GM19438 (cell line): Measurements from ENCODE around the gene DNM1.

Experiments
- ATAC-seq: cut with Tn5 transposase; IDR thresholded peaks from one replicate; pipeline ENCODE4 v1.9.1; 2021; ENCODE audit warnings: low read depth; ENCODE audit not compliant: unreplicated experiment

Gene DNM1

DNA sequence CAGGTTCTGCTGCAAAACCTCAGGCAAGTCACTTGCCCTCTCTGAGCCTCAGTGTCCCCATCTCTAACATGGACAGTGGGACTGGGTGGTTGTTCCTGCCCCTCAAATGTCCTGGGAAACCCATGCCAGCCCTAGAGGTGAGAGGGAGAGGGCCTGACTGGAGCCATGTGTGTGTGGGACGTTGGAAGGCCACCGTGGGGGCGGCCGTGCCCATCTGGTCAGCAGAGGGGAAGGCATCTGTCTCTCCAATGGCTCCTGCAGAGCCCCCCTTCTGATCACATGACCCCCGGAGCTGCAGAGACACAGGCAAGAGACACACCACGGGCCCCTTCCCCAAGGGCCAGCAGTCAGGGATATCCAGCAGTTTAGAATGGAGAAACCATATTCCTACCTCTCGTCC lies 1.7 kb downstream of the DNM1 start:
- no peak for ATAC-seq

DNA sequence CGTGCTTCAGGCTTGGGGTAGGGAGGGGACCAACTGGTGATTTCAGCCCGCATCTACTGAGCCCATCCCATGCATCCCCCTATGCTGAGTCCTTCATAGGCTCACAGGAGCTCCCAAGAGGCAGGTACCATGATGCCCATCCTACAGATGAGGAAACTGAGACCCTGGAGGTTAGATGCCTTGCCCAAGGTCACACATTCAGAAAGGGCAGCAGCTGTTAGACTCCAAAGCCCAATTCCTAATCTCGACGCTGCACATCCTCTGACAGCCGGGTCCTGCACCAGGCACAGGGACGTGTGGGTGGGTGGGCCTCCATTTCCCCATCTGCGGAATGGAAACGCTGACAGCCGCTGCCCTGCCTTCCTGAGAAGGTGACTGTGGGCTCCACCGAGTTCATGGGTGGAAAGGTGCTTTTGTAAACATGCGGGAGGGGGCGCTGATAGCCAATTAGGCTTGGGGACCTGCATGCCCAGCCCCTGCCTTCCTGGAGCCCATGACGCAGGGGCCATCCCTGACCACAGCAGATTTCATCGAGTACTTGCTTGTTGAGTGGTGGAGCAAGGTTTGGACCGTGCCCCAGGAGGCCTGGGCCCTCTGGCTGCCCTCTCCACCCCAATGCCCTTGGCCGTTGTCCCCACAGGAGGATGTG lies 2.2 kb downstream of the DNM1 start:
- no peak for ATAC-seq

- no peak for ATAC-seq
Measured at GRCh38 chr9:128206484-128206883, 3.3 kb downstream of the DNM1 start.

GRCh38 chr9:128206916-128207910 lies 4.0 kb downstream of the DNM1 start:
- no peak for ATAC-seq

GRCh38 chr9:128208386-128208785 lies 5.2 kb downstream of the DNM1 start:
- ATAC-seq = no peak

DNA sequence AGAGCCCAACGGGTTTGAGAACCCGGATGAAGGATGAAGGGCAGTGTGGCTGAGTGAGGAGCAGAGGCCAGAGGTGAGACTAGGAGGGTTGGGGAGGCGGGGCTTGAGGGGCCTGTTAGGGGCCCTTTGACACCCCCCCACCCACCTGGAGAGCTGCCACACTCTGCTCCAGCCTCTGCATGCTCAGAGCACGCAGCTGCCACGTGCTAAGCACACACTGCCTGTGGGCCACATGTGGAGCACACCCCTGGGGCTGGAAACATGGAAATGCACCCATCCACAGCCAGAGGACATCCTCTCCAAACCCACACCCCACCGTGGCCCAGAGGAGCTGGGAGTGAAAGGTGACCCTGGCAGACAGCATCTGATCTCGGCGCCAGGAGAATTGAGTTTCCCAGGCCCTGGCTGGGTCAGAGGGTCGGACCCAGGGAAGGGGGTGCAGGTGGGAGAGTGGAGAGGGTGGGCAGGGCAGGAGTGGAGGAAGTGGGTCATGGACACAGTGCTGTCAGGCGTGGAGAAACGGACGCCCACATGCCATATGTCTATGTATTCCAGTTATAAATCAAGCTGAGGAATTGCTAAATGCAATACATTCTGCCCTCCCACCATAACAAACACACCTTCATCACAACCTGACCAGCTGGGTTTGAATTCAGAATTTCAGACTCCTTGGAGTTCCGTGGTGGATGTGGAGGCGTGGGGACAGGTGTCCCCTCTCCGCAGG lies 5.9 kb downstream of the DNM1 start:
- ATAC-seq = no peak

- ATAC-seq = no peak
Measured at GRCh38 chr9:128211186-128211980, 8.2 kb downstream of the DNM1 start.

DNA sequence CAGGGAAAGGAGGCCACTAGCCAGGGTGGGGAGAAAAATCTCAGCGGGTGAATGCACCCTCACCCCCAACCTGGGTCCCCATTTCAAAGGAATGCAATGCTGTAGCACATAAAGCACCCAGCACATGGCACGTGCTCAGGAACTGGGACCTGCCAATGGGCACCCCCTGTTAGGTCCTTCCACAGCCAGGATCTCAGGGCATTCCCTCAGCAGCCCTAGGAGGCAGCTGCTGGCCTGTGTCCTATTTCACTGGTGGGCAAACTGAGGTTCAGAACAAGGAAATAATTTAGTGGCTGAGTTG lies 8.8 kb downstream of the DNM1 start:
- ATAC-seq = no peak

DNA sequence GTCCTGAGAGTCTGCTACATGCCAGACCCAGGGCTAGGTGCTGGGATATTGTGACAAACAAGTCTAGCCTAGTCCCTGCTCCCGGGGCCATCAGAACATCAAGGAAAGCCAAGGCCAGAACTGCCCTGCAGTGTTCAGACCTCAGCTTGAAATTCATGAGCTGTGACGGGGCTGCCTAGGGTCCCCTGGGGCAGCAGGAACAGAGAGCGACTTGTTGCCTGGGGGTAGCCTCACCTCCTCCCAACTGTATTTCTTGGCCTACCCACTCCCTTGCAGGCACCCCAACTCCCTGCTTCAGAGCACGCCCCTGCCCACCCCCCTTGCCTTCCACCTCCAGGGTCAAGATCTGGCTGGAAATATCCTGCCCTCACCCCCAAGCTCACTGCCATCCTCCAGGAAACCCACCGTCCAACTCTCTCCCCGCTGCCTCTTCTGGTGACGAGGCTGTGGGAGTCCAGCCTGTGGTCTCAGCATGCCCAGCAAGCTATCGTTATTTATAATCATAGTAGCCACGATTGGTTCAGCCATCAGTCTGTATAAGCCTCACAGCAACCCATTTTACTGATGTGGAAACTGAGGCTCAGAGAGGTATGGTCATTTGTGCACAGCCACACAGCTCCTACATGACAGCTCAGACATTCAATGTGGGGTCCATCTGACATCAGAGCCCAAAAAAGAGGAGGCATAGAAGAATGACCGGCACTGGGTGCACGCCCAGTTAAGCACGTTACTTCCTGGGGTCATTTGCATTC lies 10.7 kb downstream of the DNM1 start:
- no peak for ATAC-seq

GRCh38 chr9:128214571-128215490 lies 11.7 kb downstream of the DNM1 start:
- no peak for ATAC-seq

GRCh38 chr9:128215491-128216409 lies 12.6 kb downstream of the DNM1 start:
- no peak for ATAC-seq

GRCh38 chr9:128216781-128217553 lies 13.8 kb downstream of the DNM1 start:
- ATAC-seq = no peak

GRCh38 chr9:128218172-128218517 lies 15.0 kb downstream of the DNM1 start:
- ATAC-seq = no peak

DNA sequence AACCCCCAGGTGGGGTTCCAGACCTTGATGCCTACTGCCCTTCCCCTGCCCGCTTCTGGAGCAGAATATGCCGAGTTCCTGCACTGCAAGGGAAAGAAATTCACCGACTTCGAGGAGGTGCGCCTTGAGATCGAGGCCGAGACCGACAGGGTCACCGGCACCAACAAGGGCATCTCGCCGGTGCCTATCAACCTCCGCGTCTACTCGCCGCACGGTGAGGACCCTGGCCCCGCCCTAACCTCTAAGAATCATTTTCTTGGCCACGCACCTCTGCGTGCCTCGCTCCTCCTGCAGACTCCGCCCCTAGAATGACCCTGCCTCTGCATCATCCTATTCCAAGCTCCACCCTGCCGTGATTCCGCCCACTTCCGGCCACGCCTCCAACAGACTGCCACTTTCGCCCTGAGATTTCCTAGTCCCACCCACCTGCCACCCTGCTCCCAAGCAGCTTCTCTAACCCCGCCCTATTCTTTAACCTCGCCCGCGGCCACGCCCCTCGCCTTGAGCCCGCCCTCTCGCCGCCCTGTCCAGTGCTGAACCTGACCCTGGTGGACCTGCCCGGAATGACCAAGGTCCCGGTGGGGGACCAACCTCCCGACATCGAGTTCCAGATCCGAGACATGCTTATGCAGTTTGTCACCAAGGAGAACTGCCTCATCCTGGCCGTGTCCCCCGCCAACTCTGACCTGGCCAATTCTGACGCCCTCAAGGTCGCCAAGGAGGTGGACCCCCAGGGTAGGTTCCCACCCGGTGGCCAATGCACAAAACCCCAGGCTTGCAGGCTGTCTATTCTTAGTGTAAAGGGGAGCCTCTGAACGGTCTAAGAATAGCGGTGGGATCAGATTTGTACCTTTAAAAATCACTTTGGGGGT lies 15.6 kb downstream of the DNM1 start:
- peak; percentile 95 for ATAC-seq

GRCh38 chr9:128219831-128220230 lies 16.7 kb downstream of the DNM1 start:
- no peak for ATAC-seq

- ATAC-seq = no peak
Measured at GRCh38 chr9:128222026-128222425, 18.8 kb downstream of the DNM1 start.
